Mesendoderm (in vitro differentiated cells): ENCODE results near the gene NEMP2. TPM values are rescaled to one million over a fixed set of nuclear protein-coding genes. Genes with fewer than 3 reads are reported as not detected.

Source experiments
- DNase-seq: peaks from one replicate; pipeline ENCODE4 v3.0.0; 2013
- H2AK5ac ChIP-seq: 2 replicates; pipeline ENCODE4 v1.6.1; 2013; ENCODE audit warnings: low read length, inconsistent platforms
- H2BK120ac ChIP-seq: 2 replicates; pipeline ENCODE4 v1.6.1; 2013; ENCODE audit warnings: low read depth, mild to moderate bottlenecking, low read length, moderate library complexity, mixed read lengths
- H2BK15ac ChIP-seq: replicated peaks from 2 replicates; pipeline ENCODE4 v1.6.1; 2013; ENCODE audit warnings: low read depth, mild to moderate bottlenecking, moderate library complexity
- H2BK5ac ChIP-seq: 2 replicates; pipeline ENCODE4 v1.6.1; 2013; ENCODE audit warnings: low read length, inconsistent platforms
- H3K18ac ChIP-seq: 2 replicates; pipeline ENCODE4 v1.6.1; 2013; ENCODE audit warnings: mild to moderate bottlenecking, low read length, mixed read lengths
- H3K23ac ChIP-seq: one replicate; pipeline ENCODE4 v1.6.1; 2013; ENCODE audit warnings: low read length
- H3K27ac ChIP-seq: 2 replicates; pipeline ENCODE4 v1.5.1; 2013; ENCODE audit warnings: low read depth, mild to moderate bottlenecking, inconsistent platforms, low read length, moderate library complexity
- H3K27me3 ChIP-seq: 2 replicates; pipeline ENCODE4 v1.6.1; 2013; ENCODE audit warnings: low read length, control low read depth, mild to moderate bottlenecking, inconsistent platforms; ENCODE audit not compliant: insufficient read depth, poor library complexity
- H3K36me3 ChIP-seq: 2 replicates; pipeline ENCODE4 v1.6.1; 2013; ENCODE audit warnings: low read length, inconsistent platforms; ENCODE audit not compliant: control insufficient read depth, insufficient read depth
- H3K4ac ChIP-seq: one replicate; pipeline ENCODE4 v1.6.1; 2013; ENCODE audit warnings: low read depth, mild to moderate bottlenecking, low read length, moderate library complexity
- H3K4me1 ChIP-seq: 2 replicates; pipeline ENCODE4 v1.6.1; 2013; ENCODE audit warnings: low read depth, low read length, inconsistent platforms; ENCODE audit not compliant: control insufficient read depth
- H3K4me2 ChIP-seq: 2 replicates; pipeline ENCODE4 v1.6.1; 2013; ENCODE audit warnings: low read length
- H3K4me3 ChIP-seq: 2 replicates; pipeline ENCODE4 v1.5.1; 2013; ENCODE audit warnings: mild to moderate bottlenecking, low read length
- H3K56ac ChIP-seq: one replicate; pipeline ENCODE4 v1.6.1; 2013; ENCODE audit warnings: low read length
- H3K79me1 ChIP-seq: 2 replicates; pipeline ENCODE4 v1.6.1; 2013; ENCODE audit warnings: low read length, inconsistent platforms
- H3K79me2 ChIP-seq: 2 replicates; pipeline ENCODE4 v1.6.1; 2013; ENCODE audit warnings: mild to moderate bottlenecking, low read length; ENCODE audit not compliant: control insufficient read depth, insufficient read depth
- H3K9ac ChIP-seq: 2 replicates; pipeline ENCODE4 v1.6.1; 2013; ENCODE audit warnings: low read length, inconsistent platforms
- H4K5ac ChIP-seq: one replicate; pipeline ENCODE4 v1.6.1; 2013; ENCODE audit warnings: low read length
- H4K8ac ChIP-seq: one replicate; pipeline ENCODE4 v1.6.1; 2013; ENCODE audit warnings: low read depth, mild to moderate bottlenecking, control low read depth, low read length, moderate library complexity
- WGBS: extraction: QIAGEN DNeasy Blood & Tissue Kit; methylation state at CpG from one replicate; pipeline ENCODE4 v1.1.7; 2013; ENCODE audit warnings: low lambda C conversion rate, missing lambda C conversion rate; ENCODE audit not compliant: insufficient coverage; ENCODE audit errors: extremely low coverage; 5-methylcytosine and 5-hydroxymethylcytosine counted together
- small RNA-seq: library from polyadenylated mRNA; stranded (forward); fragments of <200 nt; extraction: miRNeasy Mini kit (QIAGEN cat#:217004); gene quantifications from one replicate; pipeline ENCODE3, GENCODE V24; 2013; ENCODE audit not compliant: insufficient read depth

NEMP2 gene

DNA sequence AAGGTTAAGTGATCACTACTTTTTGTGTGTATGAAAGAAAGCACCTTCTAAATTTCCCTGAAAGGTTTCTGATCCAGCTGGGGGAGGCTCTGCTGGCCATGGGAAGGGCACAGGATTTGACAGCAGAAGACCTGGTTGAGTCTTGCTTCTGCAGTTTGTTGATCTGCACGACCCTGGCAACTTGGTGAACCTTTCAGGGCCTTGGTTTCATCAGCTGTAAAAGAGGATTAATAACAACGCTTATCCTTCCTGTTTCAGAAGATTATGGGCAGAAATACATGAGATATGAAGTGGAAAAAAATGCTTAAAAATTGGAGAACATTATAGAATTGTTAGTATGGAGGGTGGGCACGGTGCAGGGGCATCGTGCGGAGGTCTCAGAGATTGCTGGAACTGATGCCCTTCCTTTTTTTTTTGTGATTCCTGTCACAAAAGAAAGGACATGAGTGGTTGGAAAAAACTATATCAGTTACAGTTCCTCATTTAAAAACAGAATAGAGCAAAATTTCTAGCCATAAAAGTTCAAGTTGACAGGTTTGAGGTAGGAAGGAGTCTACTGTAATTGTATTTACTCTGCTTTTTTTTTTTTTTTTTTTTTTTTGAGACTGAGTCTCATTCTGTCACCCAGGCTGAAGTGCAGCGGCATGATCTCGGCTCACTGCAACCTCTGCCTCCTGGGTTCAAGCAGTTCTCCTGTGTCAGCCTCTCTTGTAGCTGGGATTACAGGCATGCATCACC lies 79.0 kb downstream of the NEMP2 start:
- Histone ChIP-seq H3K23ac (no peak overlapping the region), H3K18ac (no peak overlapping the region), H3K4me3 (no peak overlapping the region), H2BK15ac (no peak overlapping the region), H3K4me1 (no peaks in the 10 kb centered on the region), H2AK5ac (no peak overlapping the region), H3K56ac (no peak overlapping the region), H3K27me3 (no peaks in the 10 kb centered on the region), H3K9ac (no peak overlapping the region), H2BK120ac (no peak overlapping the region), H3K36me3 (no peaks in the 10 kb centered on the region), H4K5ac (no peak overlapping the region), H3K79me2 (no peaks in the 10 kb centered on the region), H3K27ac (no peak overlapping the region), H3K4ac (no peak overlapping the region), H4K8ac (no peak overlapping the region), H2BK5ac (no peak overlapping the region), H3K4me2 (no peak overlapping the region), H3K79me1 (no peaks in the 10 kb centered on the region)
- no peak for DNase-seq
- WGBS = no CpG with 5 or more reads among the region's 7 CpGs

DNA sequence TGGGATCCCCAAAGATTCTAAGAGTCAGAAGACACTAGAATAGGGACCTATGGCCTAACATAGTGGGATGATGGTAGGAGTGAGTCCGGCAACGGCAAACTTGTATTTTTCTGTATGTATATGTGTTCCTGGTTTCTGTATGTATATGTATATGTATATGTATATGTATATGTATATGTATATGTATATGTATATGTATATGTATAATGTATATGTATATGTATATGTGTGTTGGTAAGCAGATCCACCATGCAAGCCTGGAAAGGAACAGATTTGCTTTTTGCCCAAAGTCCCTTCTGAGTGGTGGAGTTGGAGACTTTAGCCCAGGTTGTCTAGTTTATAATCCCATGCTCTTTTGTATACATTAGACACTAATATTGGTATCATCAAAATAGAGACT lies 79.7 kb downstream of the NEMP2 start:
- WGBS = no CpG with 5 or more reads among the region's 2 CpGs

More for the DNA sequence above, 79.7 kb downstream of the NEMP2 start:
- Histone ChIP-seq H3K4me1 (no peaks in the 10 kb centered on the region), H3K4me2 (no peak overlapping the region), H2BK15ac (no peak overlapping the region), H2BK120ac (no peak overlapping the region), H3K36me3 (no peaks in the 10 kb centered on the region), H3K27ac (no peak overlapping the region), H3K4ac (no peak overlapping the region), H3K79me2 (no peaks in the 10 kb centered on the region), H3K18ac (no peak overlapping the region), H3K27me3 (no peaks in the 10 kb centered on the region), H3K23ac (no peak overlapping the region), H4K5ac (no peak overlapping the region), H3K4me3 (no peak overlapping the region), H2BK5ac (no peak overlapping the region), H3K79me1 (no peaks in the 10 kb centered on the region), H3K56ac (no peak overlapping the region), H4K8ac (no peak overlapping the region), H2AK5ac (no peak overlapping the region), H3K9ac (no peak overlapping the region)
- no peak for DNase-seq

Small RNA genes within 50 kb of the gene (small RNA-seq; reads per million reads assigned to genes)
- gene RN7SKP179 = not detected
